ENCODE results near the gene TM6SF1. TPM values are rescaled to one million over a fixed set of nuclear protein-coding genes. Genes with fewer than 3 reads are reported as not detected.

TM6SF1 gene
- polyA plus RNA-seq, 1 donor (not counting 4 experiments of a cell fraction or from before 2014, with no cell fraction given) = 0.05 TPM

DNA sequence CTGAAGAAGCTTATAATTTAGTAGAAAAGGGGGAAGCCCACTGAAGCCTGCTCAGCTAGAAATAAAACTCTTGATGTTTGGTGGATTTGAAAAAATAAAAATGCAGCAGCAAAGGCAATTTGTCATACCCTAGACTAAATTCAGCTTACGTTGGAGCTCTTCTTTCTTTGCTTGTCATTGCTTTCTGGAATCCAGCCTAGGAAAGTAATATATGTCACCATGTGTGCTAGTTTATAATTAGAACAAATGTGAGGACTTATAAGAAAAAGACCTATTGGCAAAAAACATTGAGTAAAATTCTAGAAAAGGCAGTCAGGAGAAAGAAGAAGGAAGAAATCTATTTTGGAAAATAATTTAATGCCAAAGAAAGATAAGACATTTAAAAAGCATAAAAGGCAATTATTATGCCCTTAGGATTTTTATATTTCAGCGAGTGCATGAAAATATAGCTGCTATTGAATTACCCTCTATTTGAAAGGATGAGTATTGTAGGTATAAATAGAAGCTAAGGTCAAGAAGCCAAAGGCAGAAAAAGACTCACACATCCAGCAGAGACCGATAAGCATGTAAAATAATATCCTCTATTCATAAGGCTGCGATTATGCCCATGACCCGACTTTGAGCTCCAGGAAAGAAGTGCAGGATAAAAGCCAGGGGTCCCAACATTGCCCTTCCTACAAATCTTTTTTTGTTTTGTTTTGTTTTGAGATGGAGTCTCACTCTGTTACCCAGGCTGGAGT is 29.8 kb upstream of the TM6SF1 start:
- Histone ChIP-seq H3K9ac (ENCODE audit: control insufficient read depth, extremely low read depth, insufficient read depth, low read length) (no peak overlapping the region), H3K27ac (ENCODE audit: control insufficient read depth, insufficient read depth, low read length) (no peak overlapping the region), H3K4me3 (ENCODE audit: control insufficient read depth in 2 of 3, extremely low read depth in 1 of 3, insufficient read depth in 2 of 3, low read depth in 1 of 3, low read length in 3 of 3) (no peak overlapping the region), H3K4me1 (ENCODE audit: control insufficient read depth, extremely low read depth, insufficient read depth, low read length) (no peaks in the 10 kb centered on the region), H3K9me1 (ENCODE audit: control insufficient read depth, extremely low read depth, insufficient read depth, low read length) (no peaks in the 10 kb centered on the region), H4K20me1 (ENCODE audit: control insufficient read depth, extremely low read depth, insufficient read depth, low read length) (no peaks in the 10 kb centered on the region), H3K9me3 (ENCODE audit: control insufficient read depth, low read depth, low read length) (peaks cover 2% of the 10 kb centered on the region), H3K36me3 (ENCODE audit: control insufficient read depth in 2 of 2, extremely low read depth in 1 of 2, insufficient read depth in 2 of 2, low read length in 2 of 2) (no peaks in the 10 kb centered on the region), H3K79me2 (ENCODE audit: control insufficient read depth, insufficient read depth, low read length) (no peaks in the 10 kb centered on the region), H2AFZ (ENCODE audit: control insufficient read depth, low read length) (no peak overlapping the region), H3K27me3 (ENCODE audit: control insufficient read depth, extremely low read depth, insufficient read depth, low read length) (peaks cover 12% of the 10 kb centered on the region), H3K4me2 (ENCODE audit: control insufficient read depth, extremely low read depth, insufficient read depth, low read depth, low read length) (no peak overlapping the region)
- no peak for DNase-seq (ENCODE audit: low read depth, low spot score)
- dilution Hi-C loops (cut with MboI; ENCODE audit: extremely low pct_ligation_motif_present, low sequenced_read_pairs) = no loop called here
- no peak for FAIRE-seq
- TF ChIP-seq EZH2 (IDR thresholded peaks at IDR 0.05; ENCODE audit: low read length) = no peak
- TF ChIP-seq, protein P1, sequence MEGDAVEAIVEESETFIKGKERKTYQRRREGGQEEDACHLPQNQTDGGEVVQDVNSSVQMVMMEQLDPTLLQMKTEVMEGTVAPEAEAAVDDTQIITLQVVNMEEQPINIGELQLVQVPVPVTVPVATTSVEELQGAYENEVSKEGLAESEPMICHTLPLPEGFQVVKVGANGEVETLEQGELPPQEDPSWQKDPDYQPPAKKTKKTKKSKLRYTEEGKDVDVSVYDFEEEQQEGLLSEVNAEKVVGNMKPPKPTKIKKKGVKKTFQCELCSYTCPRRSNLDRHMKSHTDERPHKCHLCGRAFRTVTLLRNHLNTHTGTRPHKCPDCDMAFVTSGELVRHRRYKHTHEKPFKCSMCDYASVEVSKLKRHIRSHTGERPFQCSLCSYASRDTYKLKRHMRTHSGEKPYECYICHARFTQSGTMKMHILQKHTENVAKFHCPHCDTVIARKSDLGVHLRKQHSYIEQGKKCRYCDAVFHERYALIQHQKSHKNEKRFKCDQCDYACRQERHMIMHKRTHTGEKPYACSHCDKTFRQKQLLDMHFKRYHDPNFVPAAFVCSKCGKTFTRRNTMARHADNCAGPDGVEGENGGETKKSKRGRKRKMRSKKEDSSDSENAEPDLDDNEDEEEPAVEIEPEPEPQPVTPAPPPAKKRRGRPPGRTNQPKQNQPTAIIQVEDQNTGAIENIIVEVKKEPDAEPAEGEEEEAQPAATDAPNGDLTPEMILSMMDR (optimal IDR thresholded peaks at IDR 0.05 in 1 of 3, IDR thresholded peaks at IDR 0.05 in 1 of 3, conservative IDR thresholded peaks at IDR 0.05 in 1 of 3; ENCODE audit: extremely low read depth in 1 of 3, insufficient read depth in 2 of 3, low read length in 3 of 3) = no peak

DNA sequence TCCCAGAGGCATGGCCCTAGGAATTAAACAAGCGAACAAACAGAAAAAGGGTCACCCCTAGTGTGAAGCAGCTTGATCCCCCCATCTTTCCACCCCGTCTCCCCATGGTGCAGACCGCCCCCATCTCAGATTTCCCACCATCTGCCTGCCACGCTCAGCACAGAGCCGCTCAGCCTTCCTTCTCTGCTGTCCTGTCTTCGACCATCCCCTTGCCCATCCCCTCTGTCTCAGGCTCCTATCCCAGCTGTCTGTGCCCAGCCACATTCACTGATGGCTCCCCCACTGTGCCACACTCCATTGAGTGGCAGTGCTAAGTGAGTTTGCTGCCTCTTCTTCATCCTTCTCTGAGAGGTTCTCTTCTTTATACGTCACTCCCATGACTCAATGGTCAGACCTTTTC is 28.7 kb upstream of the TM6SF1 start:
- Histone ChIP-seq H3K9me3 (ENCODE audit: control insufficient read depth, low read depth, low read length) (no peaks in the 10 kb centered on the region), H3K36me3 (ENCODE audit: control insufficient read depth in 2 of 2, extremely low read depth in 1 of 2, insufficient read depth in 2 of 2, low read length in 2 of 2) (no peaks in the 10 kb centered on the region), H4K20me1 (ENCODE audit: control insufficient read depth, extremely low read depth, insufficient read depth, low read length) (no peaks in the 10 kb centered on the region), H3K9me1 (ENCODE audit: control insufficient read depth, extremely low read depth, insufficient read depth, low read length) (no peaks in the 10 kb centered on the region), H3K4me3 (ENCODE audit: control insufficient read depth in 2 of 3, extremely low read depth in 1 of 3, insufficient read depth in 2 of 3, low read depth in 1 of 3, low read length in 3 of 3) (no peak overlapping the region), H3K4me2 (ENCODE audit: control insufficient read depth, extremely low read depth, insufficient read depth, low read depth, low read length) (no peak overlapping the region), H3K4me1 (ENCODE audit: control insufficient read depth, extremely low read depth, insufficient read depth, low read length) (no peaks in the 10 kb centered on the region), H2AFZ (ENCODE audit: control insufficient read depth, low read length) (no peak overlapping the region), H3K79me2 (ENCODE audit: control insufficient read depth, insufficient read depth, low read length) (no peaks in the 10 kb centered on the region), H3K27ac (ENCODE audit: control insufficient read depth, insufficient read depth, low read length) (no peak overlapping the region), H3K9ac (ENCODE audit: control insufficient read depth, extremely low read depth, insufficient read depth, low read length) (no peak overlapping the region), H3K27me3 (ENCODE audit: control insufficient read depth, extremely low read depth, insufficient read depth, low read length) (peaks cover 12% of the 10 kb centered on the region)
- FAIRE-seq (no peak), DNase-seq (ENCODE audit: low read depth, low spot score) (no peak)
- dilution Hi-C loops (cut with MboI; ENCODE audit: extremely low pct_ligation_motif_present, low sequenced_read_pairs) = no loop called here
- no peak for TF ChIP-seq EZH2 (IDR thresholded peaks at IDR 0.05; ENCODE audit: low read length)
